Aorta (tissue), 5 donors: Measurements from ENCODE around the gene C8A. TPM values are rescaled to one million over a fixed set of nuclear protein-coding genes. Genes with fewer than 3 reads are reported as not detected.

ENCODE experiments used
- ATAC-seq: fragments of 200-7000 bp; cut with Tn5 transposase; one replicate; pipeline ENCODE4 v1.9.1; 2022; ENCODE audit warnings: moderate library complexity; ENCODE audit not compliant: low FRiP score
- DNase-seq, 2 donors: peaks; one replicate each; pipeline ENCODE4 v3.0.0-alpha.2; 2020
- H3K27ac ChIP-seq, 2 donors: one replicate each; pipeline ENCODE4 v1.5.1; 2013; ENCODE audit warnings: low read length in 2 of 2, mild to moderate bottlenecking in 2 of 2, moderate library complexity in 2 of 2, control low read depth in 1 of 2, inconsistent platforms in 1 of 2, low read depth in 1 of 2
- H3K27me3 ChIP-seq, 2 donors: one replicate each; pipeline ENCODE4 v1.6.1; 2013; ENCODE audit warnings: control low read depth in 1 of 2, low read length in 1 of 2, mild to moderate bottlenecking in 1 of 2, moderate library complexity in 1 of 2; ENCODE audit not compliant: insufficient read depth in 2 of 2, control insufficient read depth in 1 of 2
- H3K36me3 ChIP-seq, 2 donors: one replicate each; pipeline ENCODE4 v1.6.1; 2013; ENCODE audit warnings: control low read depth in 1 of 2, low read length in 1 of 2, mild to moderate bottlenecking in 1 of 2; ENCODE audit not compliant: insufficient read depth in 2 of 2, control insufficient read depth in 1 of 2
- H3K4me1 ChIP-seq, 2 donors: one replicate each; pipeline ENCODE4 v1.6.1; 2013; ENCODE audit warnings: low read length in 2 of 2, control low read depth in 1 of 2, mild to moderate bottlenecking in 1 of 2, moderate library complexity in 1 of 2; ENCODE audit not compliant: insufficient read depth in 2 of 2, control insufficient read depth in 1 of 2
- H3K4me3 ChIP-seq, 2 donors: one replicate each; pipeline ENCODE4 v1.5.1; 2013; ENCODE audit warnings: low read length in 2 of 2, control low read depth in 1 of 2, mild to moderate bottlenecking in 1 of 2
- H3K9me3 ChIP-seq: one replicate; pipeline ENCODE4 v1.6.1; 2013; ENCODE audit warnings: mild to moderate bottlenecking, low read length; ENCODE audit not compliant: control insufficient read depth
- WGBS, 2 donors: extraction: QIAGEN DNeasy Blood & Tissue Kit; methylation state at CpG; one replicate each; pipeline ENCODE4 v1.1.7; 2013; 5-methylcytosine and 5-hydroxymethylcytosine counted together
- intact Hi-C, 2 donors: fragments of 100-400 bp; cut with DNase I; formaldehyde crosslinking; loops; one replicate each; pipeline versions ENCODE4 v1.14.2 to v1.15.0; 2022
- polyA plus RNA-seq, 2 donors: library from polyadenylated mRNA; stranded (reverse); fragments of 200-250 nt; gene quantifications; one replicate each; pipeline ENCODE4 v1.2.3, GENCODE V29; 2013
- total RNA-seq, 2 donors: library from RNA; stranded (reverse); fragmentation: NEBNext Ultra II Directional; extraction: Animal tissue kit (Norgen Biotek cat#: 25700); gene quantifications; one replicate each; pipeline ENCODE4 v1.2.1, GENCODE V29; 2021
- donor health status: healthy with polysubstance abuse.
- donor health status: Bipolar disorder and iron deficiency.
- donor health status: DM: no; HTN: no; CAD: no.
- donor health status: DM: no; HTN: no; CAD: no.
- donor health status: DM: yes; HTN: yes; CAD: no.

The C8A gene
- total and polyA plus RNA-seq, 4 donors: not detected

GRCh38 chr1:56833088-56833487, 21.5 kb upstream of the C8A start:
- Histone ChIP-seq H3K27me3 (no peaks in the 10 kb centered on the region), H3K36me3 (no peaks in the 10 kb centered on the region), H3K27ac (no peak overlapping the region), H3K4me3 (no peak overlapping the region), H3K9me3 (no peaks in the 10 kb centered on the region), H3K4me1 (peaks cover 0 to 3% of the 10 kb centered on the region in 2 donors)
- 94 to 95% methylated on average over 4 of the region's 4 CpGs for WGBS, 2 donors
- DNase-seq: no peak
- no peak for ATAC-seq
- intact Hi-C loops: loop anchor here (10.0 kb wide), 2 partner anchors 1212 to 1322 kb away; no protein-coding TSS in a partner anchor

GRCh38 chr1:56834137-56834900, 20.3 kb upstream of the C8A start:
- Histone ChIP-seq H3K27me3 (no peaks in the 10 kb centered on the region), H3K4me3 (no peak overlapping the region), H3K27ac (no peak overlapping the region), H3K36me3 (no peaks in the 10 kb centered on the region), H3K9me3 (no peaks in the 10 kb centered on the region), H3K4me1 (peaks cover 0 to 3% of the 10 kb centered on the region in 2 donors)
- intact Hi-C loops: loop anchor here (10.0 kb wide), 2 partner anchors 1210 to 1320 kb away; no protein-coding TSS in a partner anchor
- DNase-seq: no peak
- no peak for ATAC-seq
- 90 to 91% methylated on average over 5 of the region's 5 CpGs for WGBS, 2 donors

GRCh38 chr1:56835657-56836056, 18.9 kb upstream of the C8A start:
- WGBS, 2 donors: 93 to 96% methylated on average over 5 of the region's 5 CpGs
- Histone ChIP-seq H3K4me1 (peaks cover 0 to 3% of the 10 kb centered on the region in 2 donors), H3K36me3 (no peaks in the 10 kb centered on the region), H3K27me3 (no peaks in the 10 kb centered on the region), H3K9me3 (no peaks in the 10 kb centered on the region), H3K27ac (no peak overlapping the region), H3K4me3 (no peak overlapping the region)
- intact Hi-C loops: loop anchor here (10.0 kb wide), 2 partner anchors 1209 to 1319 kb away; no protein-coding TSS in a partner anchor
- DNase-seq (no peak), ATAC-seq (no peak)

- Histone ChIP-seq H3K27ac (no peak overlapping the region), H3K4me1 (peaks cover 0 to 3% of the 10 kb centered on the region in 2 donors), H3K27me3 (no peaks in the 10 kb centered on the region), H3K36me3 (no peaks in the 10 kb centered on the region), H3K4me3 (no peak overlapping the region), H3K9me3 (no peaks in the 10 kb centered on the region)
- no peak for ATAC-seq
- 80 to 82% methylated on average over 4 of the region's 4 CpGs for WGBS, 2 donors
- intact Hi-C loops: loop anchor here (10.0 kb wide), 2 partner anchors 1208 to 1318 kb away; no protein-coding TSS in a partner anchor
- no peak for DNase-seq
These were observed 18.2 kb upstream of the C8A start for GRCh38 chr1:56836359-56836758.

GRCh38 chr1:56837244-56837939, 17.2 kb upstream of the C8A start:
- Histone ChIP-seq H3K9me3 (no peaks in the 10 kb centered on the region), H3K4me3 (no peak overlapping the region), H3K27ac (no peak overlapping the region), H3K36me3 (no peaks in the 10 kb centered on the region), H3K27me3 (no peaks in the 10 kb centered on the region), H3K4me1 (peaks cover 0 to 3% of the 10 kb centered on the region in 2 donors)
- ATAC-seq (no peak), DNase-seq (no peak)
- intact Hi-C loops: loop anchor here (10.0 kb wide), 2 partner anchors 1207 to 1317 kb away; no protein-coding TSS in a partner anchor
- WGBS, 2 donors: 55 to 61% methylated on average over 9 of the region's 9 CpGs

GRCh38 chr1:56838759-56839158, 15.8 kb upstream of the C8A start:
- Histone ChIP-seq H3K4me3 (no peak overlapping the region), H3K27ac (no peak overlapping the region), H3K27me3 (no peaks in the 10 kb centered on the region), H3K36me3 (no peaks in the 10 kb centered on the region), H3K9me3 (no peaks in the 10 kb centered on the region), H3K4me1 (no peaks in the 10 kb centered on the region)
- DNase-seq: no peak
- ATAC-seq: no peak
- 69 to 76% methylated on average over 3 of the region's 3 CpGs for WGBS, 2 donors
- intact Hi-C loops: loop anchor here (10.0 kb wide), 2 partner anchors 1206 to 1316 kb away; no protein-coding TSS in a partner anchor

GRCh38 chr1:56843544-56843943, 11.1 kb upstream of the C8A start:
- WGBS, 2 donors: 83 to 86% methylated on average over 3 of the region's 3 CpGs

GRCh38 chr1:56844545-56845136, 10.0 kb upstream of the C8A start:
- intact Hi-C loops: no loop called here
- no peak overlapping the region for H3K4me3 ChIP-seq
- no peaks in the 10 kb centered on the region for H3K36me3 ChIP-seq
- no peaks in the 10 kb centered on the region for H3K27me3 ChIP-seq
- ATAC-seq (no peak), DNase-seq (no peak)
- H3K9me3 ChIP-seq: no peaks in the 10 kb centered on the region
- H3K27ac ChIP-seq: no peak overlapping the region
- WGBS, 2 donors: 33 to 57% methylated on average over 9 of the region's 9 CpGs
- no peaks in the 10 kb centered on the region for H3K4me1 ChIP-seq

More at GRCh38 chr1:56843544-56843943, 11.1 kb upstream of the C8A start:
- intact Hi-C loops: no loop called here
- Histone ChIP-seq H3K27me3 (no peaks in the 10 kb centered on the region), H3K4me3 (no peak overlapping the region), H3K36me3 (no peaks in the 10 kb centered on the region), H3K9me3 (no peaks in the 10 kb centered on the region), H3K27ac (no peak overlapping the region), H3K4me1 (no peaks in the 10 kb centered on the region)
- ATAC-seq (no peak), DNase-seq (no peak)
